OCI-LY3 (cell line): Measurements from ENCODE around the gene SIAE.

Experiments used
- H2AFZ ChIP-seq: fragments of 200-600, 300-600 bp; shearing (Covaris generic); 2 replicates; pipeline ENCODE4 v1.6.0; 2014; ENCODE audit warnings: antibody characterized with exemption, low read depth, low read length
- H3K27ac ChIP-seq: fragments of 200-600, 300-600 bp; sonication (generic); 2 replicates; pipeline ENCODE4 v1.5.1; 2014; ENCODE audit warnings: mild to moderate bottlenecking, low read length, moderate library complexity, mixed read lengths
- H3K27me3 ChIP-seq: fragments of 200-600, 300-600 bp; sonication (generic); 2 replicates; pipeline ENCODE4 v1.6.1; 2014; ENCODE audit warnings: low read depth, low read length, mixed read lengths
- H3K36me3 ChIP-seq: fragments of 200-600, 300-600 bp; sonication (generic); replicated peaks from 2 replicates; pipeline ENCODE3; 2014; ENCODE audit warnings: low read depth, low read length, mixed read lengths
- H3K4me1 ChIP-seq: fragments of 300-600, 200-600 bp; sonication (generic); 2 replicates; pipeline ENCODE4 v1.6.1; 2014; ENCODE audit warnings: low read length, mixed read lengths
- H3K4me2 ChIP-seq: fragments of 200-600, 300-600 bp; sonication (generic); 2 replicates; pipeline ENCODE4 v1.6.1; 2014; ENCODE audit warnings: low read length, mixed read lengths
- H3K4me3 ChIP-seq: fragments of 300-600, 200-600 bp; sonication (generic); 2 replicates; pipeline ENCODE4 v1.5.1; 2014; ENCODE audit warnings: antibody characterized with exemption, mild to moderate bottlenecking, low read length, moderate library complexity
- H3K79me2 ChIP-seq: fragments of 300-600, 200-600 bp; shearing (Covaris generic); 2 replicates; pipeline ENCODE4 v1.6.1; 2014; ENCODE audit warnings: mild to moderate bottlenecking, low read length, mixed read lengths
- H3K9ac ChIP-seq: fragments of 300-600, 200-600 bp; shearing (Covaris generic); 2 replicates; pipeline ENCODE4 v1.6.0; 2014; ENCODE audit warnings: mild to moderate bottlenecking, low read length, moderate library complexity
- H3K9me3 ChIP-seq: fragments of 200-600, 300-600 bp; shearing (Covaris generic); 2 replicates; pipeline ENCODE4 v1.6.1; 2014; ENCODE audit warnings: low read length, mixed read lengths; ENCODE audit not compliant: insufficient read depth
- H4K20me1 ChIP-seq: fragments of 200-600, 300-600 bp; sonication (generic); 2 replicates; pipeline ENCODE4 v1.6.1; 2016; ENCODE audit warnings: low read length, mixed read lengths; ENCODE audit not compliant: insufficient read depth
- CTCF ChIP-seq: fragments of 200-600, 300-600 bp; sonication (generic); IDR thresholded peaks from 2 replicates; pipeline ENCODE4 v1.5.1; 2014; ENCODE audit warnings: antibody characterized with exemption, low read length, low read depth
- EZH2phosphoT487 ChIP-seq: fragments of 200-600 bp; shearing (Covaris generic); IDR thresholded peaks from 2 replicates; pipeline ENCODE4 v1.6.1; 2018; ENCODE audit warnings: antibody characterized with exemption, mixed run types, low read depth

SIAE gene

DNA sequence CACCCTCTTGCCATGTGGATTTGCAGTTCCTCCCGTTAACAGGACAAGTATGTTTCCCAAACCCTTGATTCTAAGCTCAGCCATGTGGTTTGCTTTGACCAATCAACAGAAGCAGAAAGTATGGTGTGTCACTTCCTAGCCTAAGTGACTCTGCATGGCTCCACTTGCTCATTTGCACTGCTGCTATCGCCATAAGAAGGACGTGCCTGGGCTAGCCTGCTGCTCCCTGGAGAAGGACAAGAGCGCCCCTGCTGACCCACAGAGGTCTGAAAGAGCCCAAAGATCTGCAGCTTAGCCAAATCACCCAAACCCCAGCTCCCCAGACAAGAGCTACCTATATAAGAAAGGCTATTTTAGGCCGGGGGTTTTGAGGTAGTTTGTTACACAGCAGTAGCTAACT is 32.9 kb downstream of the SIAE start:
- Histone ChIP-seq H2AFZ (no peak overlapping the region), H3K9me3 (no peaks in the 10 kb centered on the region), H3K27me3 (no peaks in the 10 kb centered on the region), H3K9ac (no peak overlapping the region), H3K27ac (no peak overlapping the region), H3K4me2 (no peak overlapping the region), H4K20me1 (no peaks in the 10 kb centered on the region; the same call in 1 of the 2 replicates), H3K4me1 (peaks cover 13% of the 10 kb centered on the region), H3K4me3 (no peak overlapping the region), H3K79me2 (no peaks in the 10 kb centered on the region), H3K36me3 (peaks cover 22% of the 10 kb centered on the region)
- TF ChIP-seq CTCF (no peak), EZH2phosphoT487 (no peak)

- no peak overlapping the region for H3K4me3 ChIP-seq
- H3K4me1 ChIP-seq, result no peaks in the 10 kb centered on the region
- no peaks in the 10 kb centered on the region for H3K9me3 ChIP-seq
- no peaks in the 10 kb centered on the region for H3K79me2 ChIP-seq
- no peak overlapping the region for H3K27ac ChIP-seq
- no peak overlapping the region for H3K9ac ChIP-seq
- H3K27me3 ChIP-seq, result no peaks in the 10 kb centered on the region
- TF ChIP-seq EZH2phosphoT487, result no peak
- no peak for TF ChIP-seq CTCF
- H4K20me1 ChIP-seq, result no peaks in the 10 kb centered on the region; the same call in 1 of the 2 replicates
- H3K36me3 ChIP-seq, result peaks cover 25% of the 10 kb centered on the region
- no peak overlapping the region for H2AFZ ChIP-seq
- no peak overlapping the region for H3K4me2 ChIP-seq
Observed at GRCh38 chr11:124639186-124639585, 34.4 kb downstream of the SIAE start.

DNA sequence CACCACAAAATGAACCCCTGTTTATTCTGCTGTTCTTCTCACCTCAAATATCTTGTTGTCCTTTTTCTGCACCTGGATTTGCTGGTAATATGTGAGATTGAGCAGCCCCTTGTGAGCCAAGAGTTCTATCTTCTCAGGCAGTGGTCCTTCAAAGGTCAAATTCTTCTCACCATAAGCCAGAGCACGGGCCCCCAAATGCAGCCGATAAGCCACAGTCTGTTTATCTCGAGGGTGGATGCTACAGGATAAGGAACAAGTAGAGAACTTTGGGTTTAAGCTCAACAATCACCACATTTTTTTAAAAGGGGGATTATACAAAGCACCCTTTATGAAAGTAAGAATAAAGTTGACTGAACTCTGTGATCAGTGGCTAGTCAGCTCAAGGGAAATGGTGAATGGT is 35.0 kb downstream of the SIAE start:
- H3K4me2 ChIP-seq, result no peak overlapping the region
- H3K27ac ChIP-seq, result no peak overlapping the region
- H3K79me2 ChIP-seq, result no peaks in the 10 kb centered on the region
- no peaks in the 10 kb centered on the region for H3K27me3 ChIP-seq
- H2AFZ ChIP-seq, result no peak overlapping the region
- H4K20me1 ChIP-seq, result no peaks in the 10 kb centered on the region; the same call in 1 of the 2 replicates
- H3K4me1 ChIP-seq, result no peaks in the 10 kb centered on the region
- H3K9ac ChIP-seq, result no peak overlapping the region
- peaks cover 28% of the 10 kb centered on the region for H3K36me3 ChIP-seq
- H3K4me3 ChIP-seq, result no peak overlapping the region
- no peak for TF ChIP-seq EZH2phosphoT487
- TF ChIP-seq CTCF, result no peak
- no peaks in the 10 kb centered on the region for H3K9me3 ChIP-seq

DNA sequence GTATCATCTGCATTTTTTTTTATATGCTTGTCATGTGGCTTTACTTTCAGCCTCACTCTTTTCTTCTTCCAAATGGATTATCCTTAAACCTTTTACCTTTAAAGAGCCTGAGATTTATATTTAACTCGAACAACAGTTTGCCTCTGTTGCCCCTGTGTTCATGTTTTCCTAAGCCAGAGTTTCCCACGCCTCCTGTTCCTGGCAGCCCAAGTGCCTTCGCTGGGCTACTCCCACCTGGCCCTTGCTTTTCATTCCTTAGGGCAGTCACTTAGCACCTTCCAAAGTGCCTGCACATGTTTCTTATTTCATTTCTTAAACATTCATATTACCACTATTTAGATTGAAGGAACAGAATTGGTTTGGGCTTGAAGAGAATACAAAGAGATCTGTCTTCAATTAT is 37.6 kb downstream of the SIAE start:
- H3K27me3 ChIP-seq, result no peaks in the 10 kb centered on the region
- H2AFZ ChIP-seq, result no peak overlapping the region
- TF ChIP-seq EZH2phosphoT487 (no peak), CTCF (no peak)
- no peaks in the 10 kb centered on the region for H3K4me1 ChIP-seq
- no peaks in the 10 kb centered on the region; the same call in 1 of the 2 replicates for H4K20me1 ChIP-seq
- H3K36me3 ChIP-seq, result peaks cover 52% of the 10 kb centered on the region
- H3K4me3 ChIP-seq, result no peak overlapping the region
- H3K27ac ChIP-seq, result no peak overlapping the region
- H3K9ac ChIP-seq, result no peak overlapping the region
- no peaks in the 10 kb centered on the region for H3K79me2 ChIP-seq
- no peak overlapping the region for H3K4me2 ChIP-seq
- H3K9me3 ChIP-seq, result no peaks in the 10 kb centered on the region
